ENCODE measurements around the gene HMGA1.
"Not testable (repeated sequence)": the region's sequence is repeated elsewhere in the genome, so short reads cannot be mapped to it uniquely, and the experiment has no call there.

Gene HMGA1

GRCh38 chr6:34240329-34241248 lies 3.9 kb downstream of the HMGA1 start:
- no peak for DNase-seq (ENCODE audit: low spot score)

- DNase-seq (ENCODE audit: low spot score), result no peak
Observed at GRCh38 chr6:34241351-34242215, 4.9 kb downstream of the HMGA1 start.

GRCh38 chr6:34242252-34243130 lies 5.8 kb downstream of the HMGA1 start:
- DNase-seq (ENCODE audit: low spot score), result no peak

GRCh38 chr6:34243131-34243771 lies 6.6 kb downstream of the HMGA1 start:
- no peak for DNase-seq (ENCODE audit: low spot score)

- no peak for DNase-seq (ENCODE audit: low spot score)
Observed at GRCh38 chr6:34243901-34244884, 7.5 kb downstream of the HMGA1 start.

- DNase-seq (ENCODE audit: low spot score), result not testable (repeated sequence)
Observed at GRCh38 chr6:34245032-34245760, 8.5 kb downstream of the HMGA1 start.

- DNase-seq (ENCODE audit: low spot score), result not testable (repeated sequence)
Observed at GRCh38 chr6:34245761-34246140, 9.1 kb downstream of the HMGA1 start.

- DNase-seq (ENCODE audit: low spot score), result no peak
Observed at GRCh38 chr6:34246249-34246562, 9.5 kb downstream of the HMGA1 start.

GRCh38 chr6:34246563-34247391 lies 10.1 kb downstream of the HMGA1 start:
- DNase-seq (ENCODE audit: low spot score), result no peak

GRCh38 chr6:34247481-34248197 lies 11.0 kb downstream of the HMGA1 start:
- no peak for DNase-seq (ENCODE audit: low spot score)

- peak; percentile 65 for DNase-seq (ENCODE audit: low spot score)
Observed at GRCh38 chr6:34248198-34248726, 11.6 kb downstream of the HMGA1 start.

- DNase-seq (ENCODE audit: low spot score), result peak; percentile 95
Observed at GRCh38 chr6:34248727-34249468, 12.2 kb downstream of the HMGA1 start, which contains the start of gene SMIM29. Gene SMIM29, minus strand, starts transcription at chr6:34249006. Its CDS starts 1,215 bp downstream, at chr6:34247791.

GRCh38 chr6:34249469-34250261 lies 13.0 kb downstream of the HMGA1 start:
- DNase-seq (ENCODE audit: low spot score), result no peak

- DNase-seq (ENCODE audit: low spot score), result not testable (repeated sequence)
Observed at GRCh38 chr6:34252395-34252794, 15.7 kb downstream of the HMGA1 start.

GRCh38 chr6:34259529-34260069 lies 22.9 kb downstream of the HMGA1 start:
- no peak for DNase-seq (ENCODE audit: low spot score)
